NK-92 (cell line): Measurements from ENCODE around the gene KRTAP6-2.

Experiments
- DNase-seq: peaks from one replicate; lab custom pipeline; 2025; ENCODE audit not compliant: unreplicated experiment; lab: John Stamatoyannopoulos, UW

The KRTAP6-2 gene, protein sequence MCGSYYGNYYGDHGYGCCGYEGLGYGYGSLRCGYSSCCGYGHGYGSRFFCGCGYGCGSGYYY

DNA sequence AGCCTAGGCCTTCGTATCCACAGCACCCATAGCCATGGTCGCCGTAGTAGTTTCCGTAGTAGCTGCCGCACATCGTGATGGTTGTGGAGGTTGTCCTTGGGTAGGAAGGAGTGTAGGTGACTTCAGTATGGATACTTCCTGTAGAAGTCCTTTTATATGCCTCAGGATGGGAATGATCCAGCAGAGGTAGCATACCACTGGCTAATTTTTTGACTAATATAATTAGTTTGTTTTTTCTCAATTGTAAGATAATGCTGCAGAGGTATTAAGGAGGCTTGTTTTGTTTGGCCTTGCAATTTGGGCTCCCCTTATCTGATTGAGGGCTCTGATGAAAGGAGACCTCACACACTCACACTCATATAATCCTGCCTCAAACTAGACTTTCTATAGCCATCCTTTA, at the start of gene KRTAP6-2:
Gene KRTAP6-2, minus strand, starts transcription at position 101 of the 400 bp plus-strand sequence. Its CDS starts 28 bp downstream, at position 73.
- no peak for DNase-seq

DNA sequence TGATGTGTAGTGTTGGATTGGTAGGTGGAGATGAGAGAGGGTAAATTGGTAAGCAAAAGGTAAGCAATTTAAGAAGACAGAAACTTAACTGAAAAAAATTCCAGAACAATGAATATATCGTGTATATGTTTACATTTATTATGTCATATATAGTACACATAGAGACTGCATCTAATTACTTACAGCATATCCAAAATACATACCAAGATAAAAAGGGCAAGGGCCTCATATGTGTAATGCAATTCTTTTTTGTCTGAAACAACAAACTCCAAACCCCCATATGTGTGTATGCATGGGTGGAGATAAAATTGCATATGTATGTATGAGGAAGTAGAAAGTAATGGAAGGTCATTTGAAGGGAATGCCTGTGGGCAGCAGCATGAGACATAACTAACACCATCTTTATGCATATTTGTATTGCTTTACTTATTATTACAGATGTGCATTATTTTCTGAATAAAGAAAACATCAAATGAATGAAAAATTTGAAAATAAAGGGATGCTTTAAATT, 48.3 kb upstream of the KRTAP6-2 start:
- DNase-seq = no peak

GRCh38 chr21:30642564-30642963, 43.9 kb upstream of the KRTAP6-2 start, which contains the start of gene KRTAP20-3:
Gene KRTAP20-3 (plus strand): TSS chr21:30642864.
- no peak for DNase-seq

DNA sequence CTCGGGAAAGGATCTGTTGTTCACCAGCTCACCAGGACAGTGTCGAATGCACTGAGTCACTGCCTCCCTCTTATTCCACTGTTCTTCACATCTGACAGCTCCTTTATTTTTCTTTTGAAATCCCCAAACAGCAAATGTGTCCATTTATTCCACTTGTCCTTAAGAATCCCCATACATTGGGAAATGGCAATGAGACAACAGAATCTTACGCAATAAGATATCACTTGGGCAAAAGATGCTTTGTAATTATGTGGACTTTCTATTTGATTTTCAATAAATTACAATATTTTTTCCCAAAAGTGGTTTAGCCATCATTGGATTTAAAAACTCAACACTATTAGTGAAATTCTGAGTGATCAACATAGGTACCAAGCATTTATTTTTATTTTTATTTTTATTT, 40.0 kb upstream of the KRTAP6-2 start:
- DNase-seq = no peak

DNA sequence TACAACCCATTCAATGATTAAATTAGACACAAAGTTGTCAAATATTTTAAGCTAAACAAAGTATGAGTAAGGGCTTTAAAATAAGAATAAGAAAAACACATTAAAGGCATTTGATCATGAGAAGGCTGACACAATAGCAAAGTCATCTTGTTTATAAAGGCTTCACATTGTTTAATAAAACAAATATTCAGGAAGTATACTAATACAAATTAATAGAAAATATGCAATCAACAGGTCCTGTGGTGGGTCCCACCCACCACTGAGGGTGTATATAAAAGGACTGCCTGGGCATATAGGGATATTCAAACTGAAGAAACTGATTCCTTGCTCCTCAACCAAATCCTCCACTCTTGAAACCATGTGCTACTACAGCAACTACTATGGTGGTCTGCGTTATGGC, 36.2 kb upstream of the KRTAP6-2 start, which contains the start of gene KRTAP20-2:
Gene KRTAP20-2, plus strand, starts transcription at position 301 of the 400 bp plus-strand sequence. Its CDS starts 58 bp downstream, at position 359.
- no peak for DNase-seq

DNA sequence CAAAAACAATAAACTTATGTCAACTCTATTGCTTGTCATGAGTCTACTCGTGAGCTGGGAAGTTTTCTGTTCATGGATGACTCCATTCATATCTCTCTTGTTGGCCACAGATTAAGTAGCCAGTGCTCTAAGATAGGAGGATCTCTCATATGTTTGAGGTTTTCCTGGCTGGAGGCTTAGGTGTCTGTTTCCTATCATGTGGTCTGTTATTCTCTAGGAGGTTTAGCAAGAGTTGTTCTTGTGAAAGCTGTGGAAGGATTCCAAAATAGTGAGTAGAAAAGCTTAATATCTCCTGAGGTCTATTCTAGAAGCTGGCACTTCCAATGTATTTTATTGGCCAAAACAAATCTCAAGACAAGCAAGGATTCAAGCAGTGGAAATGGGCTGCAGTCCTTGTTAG, 30.5 kb upstream of the KRTAP6-2 start:
- no peak for DNase-seq

DNA sequence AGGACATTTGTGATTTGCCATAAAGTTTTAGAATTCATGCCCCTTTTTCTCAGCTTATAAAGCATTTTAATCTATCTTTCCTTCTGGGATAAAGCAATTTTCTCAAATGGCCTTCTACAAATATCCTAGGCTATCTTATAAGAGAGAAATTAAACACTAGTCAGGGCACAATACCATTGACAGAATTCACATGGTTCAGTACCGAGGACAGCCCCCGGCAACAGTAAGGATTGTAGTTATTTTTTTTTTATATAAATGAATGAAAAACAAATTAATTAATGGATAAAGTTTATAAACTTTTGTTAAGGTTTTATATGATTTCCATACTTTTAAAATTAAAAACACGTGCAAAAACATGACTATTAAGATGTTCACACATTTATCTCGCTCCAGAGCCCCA, 29.4 kb upstream of the KRTAP6-2 start:
- DNase-seq = no peak

- no peak for DNase-seq
Observed at GRCh38 chr21:30625449-30626165, 26.9 kb upstream of the KRTAP6-2 start.

DNA sequence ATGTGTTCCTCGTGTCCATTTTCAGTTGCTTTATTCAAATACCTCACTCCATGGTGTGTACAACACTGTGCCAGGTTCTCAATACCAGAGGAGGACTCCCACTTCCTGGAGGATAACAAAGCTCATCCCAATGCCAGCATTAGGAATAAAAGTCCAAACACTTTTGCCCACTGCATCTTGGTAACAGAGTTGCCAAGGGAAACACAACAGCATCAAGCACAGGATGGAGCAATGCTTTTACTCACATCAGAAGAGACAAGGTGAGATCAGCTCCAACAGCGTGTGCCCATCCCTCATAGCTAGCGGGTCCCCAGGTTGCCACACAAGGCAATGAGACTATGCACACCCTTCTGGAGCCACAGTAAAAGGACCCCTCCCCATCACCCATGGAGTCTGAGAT, 24.7 kb upstream of the KRTAP6-2 start:
- DNase-seq = no peak

DNA sequence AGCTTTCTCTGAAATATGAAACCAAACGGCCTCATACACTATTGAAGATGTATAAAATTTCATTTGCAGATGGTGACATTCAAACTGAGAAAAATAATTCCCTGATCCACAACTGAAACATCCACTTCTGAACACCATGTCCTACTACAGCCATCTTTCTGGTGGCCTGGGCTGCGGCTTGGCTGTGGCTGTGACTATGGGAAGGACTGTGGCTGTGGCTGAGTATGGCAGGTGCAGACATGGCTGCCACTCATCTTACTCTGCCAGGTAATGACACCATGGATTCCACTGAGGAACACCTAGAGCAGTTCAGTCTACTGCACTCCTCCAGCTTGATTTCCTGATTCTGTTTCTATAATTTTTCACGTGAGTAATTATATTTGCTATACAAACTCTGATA, 21.8 kb upstream of the KRTAP6-2 start, which contains the start of gene KRTAP20-4:
Gene KRTAP20-4, plus strand, starts transcription at position 106 of the 400 bp plus-strand sequence.
- no peak for DNase-seq

GRCh38 chr21:30620080-30620479, 21.4 kb upstream of the KRTAP6-2 start:
- no peak for DNase-seq

- no peak for DNase-seq
Observed at GRCh38 chr21:30616125-30616524, 17.4 kb upstream of the KRTAP6-2 start, which contains the start of gene KRTAP20-1. Gene KRTAP20-1 (plus strand): TSS chr21:30616425. CDS start chr21:30616455, 30 bp downstream.

- no peak for DNase-seq
Observed at GRCh38 chr21:30615199-30615598, 16.5 kb upstream of the KRTAP6-2 start.

DNA sequence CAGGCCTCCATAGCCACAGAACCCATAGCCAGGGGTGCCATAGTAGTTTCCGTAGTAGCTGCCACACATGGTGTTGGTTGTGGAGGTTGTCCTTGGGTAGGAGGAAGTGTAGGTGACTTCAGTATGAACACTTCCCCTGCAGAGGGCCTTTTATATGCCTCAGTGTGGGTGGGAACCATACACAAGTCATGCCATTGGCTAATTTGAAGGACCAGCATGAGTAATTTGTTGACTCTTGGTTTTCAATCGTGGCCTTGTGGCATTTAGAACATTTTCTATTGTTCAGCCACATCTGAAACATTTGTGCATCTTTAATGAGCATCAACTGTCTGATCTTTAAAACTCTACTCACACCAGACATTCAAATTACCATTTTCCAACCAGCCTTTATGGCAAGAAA, 15.1 kb upstream of the KRTAP6-2 start, which contains the start of gene KRTAP6-1:
Gene KRTAP6-1, minus strand, starts transcription at position 95 of the 400 bp plus-strand sequence. Its CDS starts 26 bp downstream, at position 69.
- no peak for DNase-seq

DNA sequence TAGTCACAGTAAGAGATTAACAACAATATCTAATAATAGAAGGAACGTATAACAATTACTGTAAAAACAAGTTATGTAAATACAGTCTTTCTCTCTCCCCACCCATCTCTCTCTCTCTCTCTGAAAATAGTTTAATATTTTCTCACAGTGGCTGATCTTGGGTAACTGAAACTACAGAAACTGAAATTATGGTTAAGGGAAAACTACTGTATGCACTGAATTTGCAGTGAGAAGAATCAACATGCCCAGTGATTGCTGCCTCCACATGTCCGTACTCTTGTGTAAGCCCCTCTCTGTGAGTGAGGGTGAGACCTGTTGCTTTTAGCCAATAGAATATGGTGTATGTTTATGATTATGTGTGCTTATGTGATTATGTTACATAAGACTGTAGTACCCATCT, 13.4 kb upstream of the KRTAP6-2 start:
- no peak for DNase-seq

GRCh38 chr21:30605968-30606367, 7.3 kb upstream of the KRTAP6-2 start:
- no peak for DNase-seq

DNA sequence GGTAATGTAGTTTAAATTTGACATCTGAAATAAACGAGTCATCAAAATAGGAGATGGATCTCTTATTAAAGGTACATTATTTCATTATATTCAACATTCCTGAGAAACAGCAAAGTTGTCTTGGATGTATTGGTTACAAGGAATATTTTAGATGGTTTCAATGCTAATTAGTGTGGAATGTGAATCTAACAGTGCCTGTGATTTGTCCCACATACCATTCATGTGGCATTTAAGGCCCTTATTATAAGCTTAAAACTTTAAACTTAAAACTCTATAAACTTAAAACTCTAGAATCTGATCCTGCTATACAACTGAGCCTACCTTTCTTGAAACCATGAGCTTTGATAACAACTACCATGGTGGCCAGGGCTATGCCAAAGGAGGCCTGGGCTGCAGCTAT, 2.1 kb upstream of the KRTAP6-2 start, which contains the start of gene KRTAP22-1:
Gene KRTAP22-1, plus strand, starts transcription at position 301 of the 400 bp plus-strand sequence.
- DNase-seq = no peak

DNA sequence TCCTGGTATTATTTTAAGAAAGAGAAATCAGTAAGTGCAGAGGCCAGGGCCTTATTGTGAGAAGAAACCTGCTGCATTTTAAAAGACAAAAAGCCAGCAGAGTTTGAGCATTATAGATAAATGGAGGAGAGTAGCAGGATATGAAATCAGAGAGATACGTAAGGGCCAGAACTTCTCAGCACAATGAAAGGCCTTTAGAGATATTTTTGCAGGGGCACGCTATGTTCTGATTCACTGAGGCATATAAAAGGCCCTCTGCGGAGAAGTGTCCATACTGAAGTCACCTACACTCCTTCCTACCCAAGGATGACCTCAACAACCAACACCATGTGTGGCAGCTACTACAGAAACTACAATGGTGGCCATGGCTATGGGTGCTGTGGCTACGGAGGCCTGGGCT, 6.6 kb downstream of the KRTAP6-2 start, which contains the start of gene KRTAP6-3:
Gene KRTAP6-3, plus strand, starts transcription at position 301 of the 400 bp plus-strand sequence. Its CDS starts 6 bp downstream, at position 307.
- DNase-seq = no peak

DNA sequence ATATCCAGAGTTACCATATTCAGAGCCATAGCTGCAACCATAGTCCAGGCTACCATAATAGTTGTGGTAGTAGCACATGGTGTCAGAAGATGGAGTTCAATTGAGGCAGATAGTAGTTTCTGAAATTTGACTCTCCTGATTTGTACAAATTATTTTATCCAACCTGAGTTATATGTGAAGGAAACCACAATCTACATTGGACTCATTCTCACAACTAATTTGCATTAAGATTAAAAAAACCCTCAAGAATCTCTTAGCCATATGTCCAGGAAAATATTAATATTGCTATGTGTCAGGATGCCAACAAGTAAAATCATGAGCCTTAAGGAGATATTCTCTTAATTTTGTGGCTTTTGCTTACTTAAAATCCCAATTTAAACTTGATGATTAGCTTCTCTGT, 8.4 kb downstream of the KRTAP6-2 start, which contains the start of gene KRTAP22-2:
Gene KRTAP22-2, minus strand, starts transcription at position 101 of the 400 bp plus-strand sequence.
- no peak for DNase-seq

- no peak for DNase-seq
Observed at GRCh38 chr21:30582870-30583269, 15.8 kb downstream of the KRTAP6-2 start.

DNA sequence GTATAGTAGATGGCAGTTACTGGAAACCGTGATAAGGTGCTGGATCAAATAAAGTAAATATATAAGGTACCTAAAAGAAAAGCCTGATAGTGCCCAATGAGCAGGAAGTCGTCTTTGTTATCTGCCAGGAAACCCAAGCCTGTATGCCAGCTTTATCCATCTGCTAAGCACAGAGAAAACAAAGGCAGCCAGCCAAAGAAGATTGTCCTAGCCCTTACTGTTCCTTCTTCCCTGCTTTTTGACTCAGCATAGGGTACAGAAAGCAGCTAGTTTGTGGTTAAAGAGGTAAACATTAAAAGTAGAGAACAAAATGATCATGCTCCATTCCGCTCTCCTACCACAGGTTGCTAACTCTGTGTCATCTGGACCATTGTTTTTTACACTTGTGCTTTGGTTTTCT, 18.6 kb downstream of the KRTAP6-2 start:
- DNase-seq = no peak

DNA sequence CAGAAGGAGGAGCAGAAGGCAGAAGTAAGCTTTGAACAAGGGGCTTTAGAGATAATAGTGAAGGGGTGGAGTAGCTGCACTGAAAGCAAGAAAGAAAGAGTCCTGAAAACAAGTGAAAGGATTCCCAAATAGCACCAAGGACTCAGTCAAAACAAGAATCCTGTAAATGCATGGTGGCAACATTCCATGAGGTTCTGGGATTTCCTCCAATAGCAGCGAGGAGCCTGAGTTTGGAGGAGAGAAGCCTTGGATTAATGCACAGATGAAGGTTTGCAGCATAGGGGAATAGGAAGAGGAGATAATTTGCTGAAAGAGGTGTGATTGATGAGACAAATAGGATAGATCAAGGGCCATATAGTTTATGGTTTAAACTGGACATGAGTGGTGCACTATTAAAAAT, 19.4 kb downstream of the KRTAP6-2 start:
- no peak for DNase-seq
